MM.1S (cell line): ENCODE measurements around the gene PRR14.

Experiments used
- EZH2 ChIP-seq: fragments of 300-600 bp; sonication (generic); optimal IDR thresholded peaks from 2 replicates; pipeline ENCODE3; 2017; ENCODE audit warnings: low read depth, mild to moderate bottlenecking, antibody characterized with exemption, low read length, mixed read lengths
- TF ChIP-seq, protein P1 (sequence below): fragments of 300-600 bp; sonication (generic); IDR thresholded peaks from 2 replicates; pipeline ENCODE4 v1.5.1; 2016; ENCODE audit warnings: antibody characterized with exemption, low read length, mixed read lengths

- TF ChIP-seq, protein P1, sequence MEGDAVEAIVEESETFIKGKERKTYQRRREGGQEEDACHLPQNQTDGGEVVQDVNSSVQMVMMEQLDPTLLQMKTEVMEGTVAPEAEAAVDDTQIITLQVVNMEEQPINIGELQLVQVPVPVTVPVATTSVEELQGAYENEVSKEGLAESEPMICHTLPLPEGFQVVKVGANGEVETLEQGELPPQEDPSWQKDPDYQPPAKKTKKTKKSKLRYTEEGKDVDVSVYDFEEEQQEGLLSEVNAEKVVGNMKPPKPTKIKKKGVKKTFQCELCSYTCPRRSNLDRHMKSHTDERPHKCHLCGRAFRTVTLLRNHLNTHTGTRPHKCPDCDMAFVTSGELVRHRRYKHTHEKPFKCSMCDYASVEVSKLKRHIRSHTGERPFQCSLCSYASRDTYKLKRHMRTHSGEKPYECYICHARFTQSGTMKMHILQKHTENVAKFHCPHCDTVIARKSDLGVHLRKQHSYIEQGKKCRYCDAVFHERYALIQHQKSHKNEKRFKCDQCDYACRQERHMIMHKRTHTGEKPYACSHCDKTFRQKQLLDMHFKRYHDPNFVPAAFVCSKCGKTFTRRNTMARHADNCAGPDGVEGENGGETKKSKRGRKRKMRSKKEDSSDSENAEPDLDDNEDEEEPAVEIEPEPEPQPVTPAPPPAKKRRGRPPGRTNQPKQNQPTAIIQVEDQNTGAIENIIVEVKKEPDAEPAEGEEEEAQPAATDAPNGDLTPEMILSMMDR, result no peak
- TF ChIP-seq EZH2, result no peak
These were observed 49.7 kb downstream of the PRR14 start for GRCh38 chr16:30700491-30700890.
